GM12878 (cell line): ENCODE data around the gene POLR2B.

Experiments
- CHD4 ChIP-seq: fragments of 200-600 bp; sonication (generic); IDR thresholded peaks from 2 replicates; pipeline ENCODE4 v1.6.1; 2016; ENCODE audit warnings: mild to moderate bottlenecking
- CREB1 ChIP-seq: IDR thresholded peaks from 2 replicates; pipeline ENCODE4 v1.6.1; 2012; ENCODE audit warnings: low read depth, mild to moderate bottlenecking, inconsistent platforms
- FOXM1 ChIP-seq: IDR thresholded peaks from 2 replicates; pipeline ENCODE4 v1.6.1; 2012; ENCODE audit warnings: low read depth, mild to moderate bottlenecking, inconsistent platforms, low read length, moderate library complexity
- HDAC2 ChIP-seq: fragments of 200-600 bp; sonication (generic); IDR thresholded peaks from 2 replicates; pipeline ENCODE4 v1.6.1; 2017
- MXI1 ChIP-seq: fragments of 150-350 bp; IDR thresholded peaks from 2 replicates; pipeline ENCODE4 v1.6.1; 2011; ENCODE audit warnings: low read depth, mild to moderate bottlenecking, inconsistent platforms, low read length, improper control_type of control experiment
- MYC ChIP-seq: IDR thresholded peaks from 2 replicates; pipeline ENCODE4 v1.6.1; 2011; ENCODE audit warnings: mild to moderate bottlenecking, low read length, moderate library complexity, inconsistent platforms; ENCODE audit not compliant: insufficient read depth, insufficient replicate concordance, insufficient read length, severe bottlenecking
- SIN3A ChIP-seq: IDR thresholded peaks from 2 replicates; pipeline ENCODE4 v1.6.1; 2012; ENCODE audit warnings: low read depth, low read length, improper control_type of control experiment
- SP1 ChIP-seq: IDR thresholded peaks from one replicate; pipeline ENCODE4 v1.6.1; 2011; ENCODE audit warnings: low read depth, low read length
- SUPT20H ChIP-seq: IDR thresholded peaks from 2 replicates; pipeline ENCODE4 v1.6.1; 2011; ENCODE audit warnings: low read depth, mild to moderate bottlenecking, low read length, moderate library complexity, borderline replicate concordance; ENCODE audit not compliant: control insufficient read depth
- TF ChIP-seq, protein P1 (sequence below), 3 experiments: IDR thresholded peaks in 2 of 3; conservative IDR thresholded peaks in 1 of 3; 2 replicates each; pipeline ENCODE4 v1.5.1; 2011; ENCODE audit warnings: low read depth in 3 of 3, low read length in 3 of 3, mild to moderate bottlenecking in 3 of 3, control low read depth in 2 of 3, moderate library complexity in 2 of 3, inconsistent platforms in 1 of 3, mixed read lengths in 1 of 3; ENCODE audit not compliant: control insufficient read depth in 2 of 3, insufficient read depth in 1 of 3; ENCODE audit errors: extremely low read depth in 1 of 3
- TF ChIP-seq, protein P2 (sequence below): IDR thresholded peaks from 2 replicates; pipeline ENCODE4 v1.6.1; 2012; ENCODE audit warnings: low read depth, low read length, improper control_type of control experiment

- TF ChIP-seq, protein P1, sequence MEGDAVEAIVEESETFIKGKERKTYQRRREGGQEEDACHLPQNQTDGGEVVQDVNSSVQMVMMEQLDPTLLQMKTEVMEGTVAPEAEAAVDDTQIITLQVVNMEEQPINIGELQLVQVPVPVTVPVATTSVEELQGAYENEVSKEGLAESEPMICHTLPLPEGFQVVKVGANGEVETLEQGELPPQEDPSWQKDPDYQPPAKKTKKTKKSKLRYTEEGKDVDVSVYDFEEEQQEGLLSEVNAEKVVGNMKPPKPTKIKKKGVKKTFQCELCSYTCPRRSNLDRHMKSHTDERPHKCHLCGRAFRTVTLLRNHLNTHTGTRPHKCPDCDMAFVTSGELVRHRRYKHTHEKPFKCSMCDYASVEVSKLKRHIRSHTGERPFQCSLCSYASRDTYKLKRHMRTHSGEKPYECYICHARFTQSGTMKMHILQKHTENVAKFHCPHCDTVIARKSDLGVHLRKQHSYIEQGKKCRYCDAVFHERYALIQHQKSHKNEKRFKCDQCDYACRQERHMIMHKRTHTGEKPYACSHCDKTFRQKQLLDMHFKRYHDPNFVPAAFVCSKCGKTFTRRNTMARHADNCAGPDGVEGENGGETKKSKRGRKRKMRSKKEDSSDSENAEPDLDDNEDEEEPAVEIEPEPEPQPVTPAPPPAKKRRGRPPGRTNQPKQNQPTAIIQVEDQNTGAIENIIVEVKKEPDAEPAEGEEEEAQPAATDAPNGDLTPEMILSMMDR (IDR thresholded peaks at IDR 0.05 in 2 of 3, conservative IDR thresholded peaks at IDR 0.05 in 1 of 3; ENCODE audit: control insufficient read depth in 2 of 3, extremely low read depth in 1 of 3, insufficient read depth in 1 of 3, low read depth in 3 of 3, low read length in 3 of 3), result no peak
- TF ChIP-seq HDAC2 (no peak), SIN3A (no peak), MYC (no peak), SP1 (no peak), CHD4 (no peak), MXI1 (no peak), FOXM1 (no peak), CREB1 (no peak), SUPT20H (no peak)
- TF ChIP-seq, protein P2, sequence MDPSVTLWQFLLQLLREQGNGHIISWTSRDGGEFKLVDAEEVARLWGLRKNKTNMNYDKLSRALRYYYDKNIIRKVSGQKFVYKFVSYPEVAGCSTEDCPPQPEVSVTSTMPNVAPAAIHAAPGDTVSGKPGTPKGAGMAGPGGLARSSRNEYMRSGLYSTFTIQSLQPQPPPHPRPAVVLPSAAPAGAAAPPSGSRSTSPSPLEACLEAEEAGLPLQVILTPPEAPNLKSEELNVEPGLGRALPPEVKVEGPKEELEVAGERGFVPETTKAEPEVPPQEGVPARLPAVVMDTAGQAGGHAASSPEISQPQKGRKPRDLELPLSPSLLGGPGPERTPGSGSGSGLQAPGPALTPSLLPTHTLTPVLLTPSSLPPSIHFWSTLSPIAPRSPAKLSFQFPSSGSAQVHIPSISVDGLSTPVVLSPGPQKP, result no peak
Observed at GRCh38 chr4:57076646-57077045, 98.0 kb downstream of the POLR2B start.
